T-cell (primary cell): Measurements from ENCODE around the gene C1QTNF7. TPM values are rescaled to one million over a fixed set of nuclear protein-coding genes. Genes with fewer than 3 reads are reported as not detected.

Experiments used
- ATAC-seq, 4 experiments: fragments of 200-7000 bp in 3 of 4; fragments of 150-1000 bp in 1 of 4; cut with Tn5 transposase; replicated peaks in 1 of 4; 1 replicate in 3 of 4; 2 replicates in 1 of 4; pipeline ENCODE4 v1.10.0; 2021; ENCODE audit warnings: moderate library complexity in 3 of 4, mild to moderate bottlenecking in 2 of 4, moderate number of reproducible peaks in 1 of 4
- CTCF ChIA-PET, 2 donors: fragments of 300-600 bp; sonication (Branson Sonifier 250); formaldehyde crosslinking; loops; one replicate each; lab custom pipeline; 2022; ENCODE audit warnings: antibody characterized with exemption in 2 of 2; lab: Charles Lee
- POLR2A ChIA-PET, 2 donors: fragments of 300-600 bp; sonication (Branson Sonifier 250); formaldehyde crosslinking; loops; one replicate each; lab custom pipeline; 2022; ENCODE audit warnings: antibody characterized with exemption in 2 of 2; lab: Charles Lee
- DNase-seq, 35 experiments: peaks; one replicate each; pipeline versions ENCODE4 v3.0.0 to v3.0.0-alpha.2; 2013 to 2023
- H3K27ac ChIP-seq: one replicate; pipeline ENCODE4 v1.5.1; 2013; ENCODE audit warnings: low read length
- H3K27me3 ChIP-seq, 2 experiments: replicated peaks in 1 of 2; 1 replicate in 1 of 2; 2 replicates in 1 of 2; pipeline versions ENCODE4 v1.6.1 to v1.7.0; 2013; ENCODE audit warnings: low read length in 1 of 2, mixed read lengths in 1 of 2; ENCODE audit not compliant: control insufficient read depth in 2 of 2, insufficient read depth in 2 of 2; ENCODE audit errors: extremely low read depth in 1 of 2
- H3K36me3 ChIP-seq, 2 donors: 1 replicate in 1 of 2; 2 replicates in 1 of 2; pipeline versions ENCODE4 v1.6.1 to v1.7.0; 2013; ENCODE audit warnings: low read length in 1 of 2; ENCODE audit not compliant: control insufficient read depth in 2 of 2, insufficient read depth in 1 of 2; ENCODE audit errors: extremely low read depth in 1 of 2
- H3K4me1 ChIP-seq, 2 experiments: 1 replicate in 1 of 2; 2 replicates in 1 of 2; pipeline versions ENCODE4 v1.6.1 to v1.7.0; 2013; ENCODE audit warnings: low read length in 2 of 2, mixed read lengths in 1 of 2; ENCODE audit not compliant: insufficient read depth in 2 of 2, control insufficient read depth in 1 of 2; ENCODE audit errors: extremely low read depth in 1 of 2
- H3K4me3 ChIP-seq, 2 donors: 1 replicate in 1 of 2; 2 replicates in 1 of 2; pipeline versions ENCODE4 v1.5.1 to v1.7.0; 2013; ENCODE audit warnings: mild to moderate bottlenecking in 2 of 2, low read length in 1 of 2, moderate library complexity in 1 of 2; ENCODE audit not compliant: control insufficient read depth in 1 of 2; ENCODE audit errors: extremely low read depth in 1 of 2
- H3K9me3 ChIP-seq: 2 replicates; pipeline ENCODE4 v1.7.0; 2013
- H3K27ac Mint-ChIP-seq, 2 donors: one replicate each; pipeline ENCODE4 v1.8.0; 2020 to 2021; ENCODE audit warnings: mild to moderate bottlenecking in 2 of 2, mixed read lengths in 2 of 2
- H3K27me3 Mint-ChIP-seq, 2 donors: one replicate each; pipeline ENCODE4 v1.8.0; 2021 to 2022; ENCODE audit warnings: mixed read lengths in 2 of 2
- H3K36me3 Mint-ChIP-seq: one replicate; pipeline ENCODE4 v1.8.0; 2021; ENCODE audit warnings: mixed read lengths
- H3K4me1 Mint-ChIP-seq, 3 donors: one replicate each; pipeline ENCODE4 v1.8.0; 2020 to 2022; ENCODE audit warnings: mixed read lengths in 3 of 3, mild to moderate bottlenecking in 1 of 3
- H3K4me3 Mint-ChIP-seq, 3 donors: one replicate each; pipeline ENCODE4 v1.8.0; 2020 to 2022; ENCODE audit warnings: mild to moderate bottlenecking in 3 of 3, mixed read lengths in 3 of 3, moderate library complexity in 3 of 3
- H3K9me3 Mint-ChIP-seq, 3 donors: one replicate each; pipeline ENCODE4 v1.8.0; 2020 to 2022; ENCODE audit warnings: mixed read lengths in 3 of 3
- WGBS: methylation state at CpG from one replicate; pipeline ENCODE4 v1.1.5; 2013; ENCODE audit warnings: missing lambda C conversion rate; ENCODE audit not compliant: insufficient coverage; 5-methylcytosine and 5-hydroxymethylcytosine counted together
- total RNA-seq, 35 experiments: library from RNA in 6 of 35; stranded (reverse) in 6 of 35; fragments of 120-200 nt in 1 of 35; gene quantifications; one replicate each; pipeline versions ENCODE4 v1.2.1 to v1.2.4 and lab custom pipeline; 2013 to 2026

Gene C1QTNF7
- total RNA-seq, 5 donors from 2014 or later (not counting 1 experiment from before 2014, with no cell fraction given), result not detected

GRCh38 chr4:15470128-15470475 is 42.3 kb downstream of the C1QTNF7 start:
- no peak overlapping the region for H3K27ac ChIP-seq
- no peak for ATAC-seq
- ChIA-PET CTCF (interaction anchor here (0.5 to 1.6 kb wide), 6 partner anchors 10 to 179 kb away, joined by 3 to 11 read pairs (median 4); no protein-coding TSS in a partner anchor), POLR2A (interaction anchor here (0.5 to 0.6 kb wide), 4 partner anchors 12 to 884 kb away, joined by 3 to 4 read pairs (median 3); no protein-coding TSS in a partner anchor)
- H3K9me3 Mint-ChIP-seq, result no peaks in the 10 kb centered on the region
- no peak for DNase-seq
- peaks cover 17 to 18% (median 17%) of the 10 kb centered on the region in 3 donors for H3K4me1 Mint-ChIP-seq
- peak overlapping the region; percentile 43 to 69 (median 60) for H3K4me3 Mint-ChIP-seq
- H3K27me3 ChIP-seq, result peaks cover 0 to 4% of the 10 kb centered on the region in 2 experiments
- peaks cover 6 to 8% of the 10 kb centered on the region in 2 donors for H3K27me3 Mint-ChIP-seq
- 18% methylated on average over 2 of the region's 3 CpGs for WGBS
- no peak overlapping the region for H3K27ac Mint-ChIP-seq
- H3K36me3 Mint-ChIP-seq, result no peaks in the 10 kb centered on the region
- no peaks in the 10 kb centered on the region for H3K9me3 ChIP-seq
- H3K36me3 ChIP-seq, result no peaks in the 10 kb centered on the region
- peak overlapping the region in 1 of 2 donors; percentile 64 for H3K4me3 ChIP-seq
- H3K4me1 ChIP-seq, result peaks cover 0 to 8% of the 10 kb centered on the region in 2 experiments

GRCh38 chr4:15476396-15476795 is 48.6 kb downstream of the C1QTNF7 start:
- no peak for DNase-seq
- Histone ChIP-seq H3K36me3 (no peaks in the 10 kb centered on the region), H3K27ac (no peak overlapping the region), H3K27me3 (peaks cover 0 to 3% of the 10 kb centered on the region in 2 experiments), H3K4me3 (no peak overlapping the region), H3K4me1 (no peaks in the 10 kb centered on the region), H3K9me3 (no peaks in the 10 kb centered on the region)
- Mint-ChIP-seq H3K9me3 (no peaks in the 10 kb centered on the region), H3K4me1 (no peaks in the 10 kb centered on the region), H3K36me3 (no peaks in the 10 kb centered on the region), H3K4me3 (no peak overlapping the region), H3K27me3 (no peaks in the 10 kb centered on the region), H3K27ac (no peak overlapping the region)
- POLR2A ChIA-PET, result no interaction called here
- no peak for ATAC-seq
- CTCF ChIA-PET, result no interaction called here
- WGBS, result 83% methylated on average over 2 of the region's 5 CpGs

GRCh38 chr4:15478724-15479088 is 50.9 kb downstream of the C1QTNF7 start:
- Mint-ChIP-seq H3K4me1 (no peaks in the 10 kb centered on the region), H3K27ac (no peak overlapping the region), H3K9me3 (peaks cover 0 to under 1% (median under 1%) of the 10 kb centered on the region in 3 donors), H3K4me3 (no peak overlapping the region), H3K36me3 (no peaks in the 10 kb centered on the region), H3K27me3 (no peaks in the 10 kb centered on the region)
- WGBS, result 83% methylated on average over 3 of the region's 5 CpGs
- no peak overlapping the region for H3K27ac ChIP-seq
- DNase-seq (no peak), ATAC-seq (no peak)
- no peak overlapping the region for H3K4me3 ChIP-seq
- ChIA-PET POLR2A (no interaction called here), CTCF (no interaction called here)
- H3K9me3 ChIP-seq, result no peaks in the 10 kb centered on the region
- H3K27me3 ChIP-seq, result peaks cover 0 to 3% of the 10 kb centered on the region in 2 experiments
- H3K4me1 ChIP-seq, result no peaks in the 10 kb centered on the region
- H3K36me3 ChIP-seq, result no peaks in the 10 kb centered on the region

GRCh38 chr4:15479089-15479912 is 51.5 kb downstream of the C1QTNF7 start:
- peak in 1 of 35 experiments; percentile 34 for DNase-seq
- H3K4me3 ChIP-seq, result no peak overlapping the region
- Mint-ChIP-seq H3K4me1 (no peaks in the 10 kb centered on the region), H3K4me3 (no peak overlapping the region), H3K27me3 (no peaks in the 10 kb centered on the region), H3K27ac (no peak overlapping the region), H3K9me3 (peaks cover 0 to 6% (median 6%) of the 10 kb centered on the region in 3 donors), H3K36me3 (no peaks in the 10 kb centered on the region)
- H3K9me3 ChIP-seq, result no peaks in the 10 kb centered on the region
- POLR2A ChIA-PET, result no interaction called here
- no peak for ATAC-seq
- H3K36me3 ChIP-seq, result no peaks in the 10 kb centered on the region
- peaks cover 0 to 3% of the 10 kb centered on the region in 2 experiments for H3K27me3 ChIP-seq
- CTCF ChIA-PET, result no interaction called here
- 72% methylated on average over 5 of the region's 11 CpGs for WGBS
- no peak overlapping the region for H3K27ac ChIP-seq
- no peaks in the 10 kb centered on the region for H3K4me1 ChIP-seq

- POLR2A ChIA-PET, result no interaction called here
- 56% methylated on average over 2 of the region's 3 CpGs for WGBS
- Mint-ChIP-seq H3K27ac (no peak overlapping the region), H3K9me3 (peaks cover 0 to 6% (median 6%) of the 10 kb centered on the region in 3 donors), H3K36me3 (no peaks in the 10 kb centered on the region), H3K4me3 (no peak overlapping the region), H3K4me1 (no peaks in the 10 kb centered on the region), H3K27me3 (no peaks in the 10 kb centered on the region)
- H3K4me3 ChIP-seq, result no peak overlapping the region
- no peak for DNase-seq
- no peaks in the 10 kb centered on the region for H3K9me3 ChIP-seq
- H3K27me3 ChIP-seq, result peaks cover 0 to 3% of the 10 kb centered on the region in 2 experiments
- CTCF ChIA-PET, result no interaction called here
- H3K36me3 ChIP-seq, result no peaks in the 10 kb centered on the region
- H3K4me1 ChIP-seq, result no peaks in the 10 kb centered on the region
- ATAC-seq, result no peak
- no peak overlapping the region for H3K27ac ChIP-seq
These were observed 52.0 kb downstream of the C1QTNF7 start for GRCh38 chr4:15479913-15480185.

- no peak overlapping the region for H3K27ac Mint-ChIP-seq
- H3K9me3 Mint-ChIP-seq, result peaks cover 10 to 19% (median 15%) of the 10 kb centered on the region in 3 donors
- Histone ChIP-seq H3K4me1 (no peaks in the 10 kb centered on the region), H3K9me3 (no peaks in the 10 kb centered on the region), H3K4me3 (no peak overlapping the region), H3K27me3 (peaks cover 0 to 3% of the 10 kb centered on the region in 2 experiments), H3K36me3 (no peaks in the 10 kb centered on the region), H3K27ac (no peak overlapping the region)
- ChIA-PET POLR2A (no interaction called here), CTCF (no interaction called here)
- WGBS, result no CpG with 5 or more reads among the region's 2 CpGs
- ATAC-seq (no peak), DNase-seq (no peak)
- no peaks in the 10 kb centered on the region for H3K27me3 Mint-ChIP-seq
- H3K4me1 Mint-ChIP-seq, result no peaks in the 10 kb centered on the region
- H3K4me3 Mint-ChIP-seq, result no peak overlapping the region
- H3K36me3 Mint-ChIP-seq, result no peaks in the 10 kb centered on the region
These were observed 54.3 kb downstream of the C1QTNF7 start for GRCh38 chr4:15481961-15482745.
